ENCODE measurements around the gene STX3. TPM values are rescaled to one million over a fixed set of nuclear protein-coding genes. Genes with fewer than 3 reads are reported as not detected.

The STX3 gene
- total and polyA plus RNA-seq, 2 donors (not counting 3 experiments of a cell fraction or from before 2014, with no cell fraction given), result 40.3 to 49.7 TPM

GRCh38 chr11:59766542-59767224 is 11.5 kb downstream of the STX3 start:
- no peak overlapping the region for H3K4me3 ChIP-seq (replicated peaks in 1 of 3; ENCODE audit: insufficient read depth in 1 of 3, low read depth in 1 of 3, low read length in 3 of 3)
- no peak overlapping the region for H2AFZ ChIP-seq (ENCODE audit: low read depth, low read length)
- no peak for FAIRE-seq
- DNase-seq (ENCODE audit: low read depth, low spot score), result no peak
- intact Hi-C loops (cut with micrococcal nuclease) (no loop called here), dilution Hi-C loops (cut with MboI; ENCODE audit: extremely low pct_ligation_motif_present, low sequenced_read_pairs) (no loop called here)
- H4K20me1 ChIP-seq (replicated peaks; ENCODE audit: control insufficient read depth, extremely low read depth, insufficient read depth, low read length), result no peaks in the 10 kb centered on the region
- H3K9me1 ChIP-seq (replicated peaks; ENCODE audit: control insufficient read depth, extremely low read depth, insufficient read depth, low read length), result no peaks in the 10 kb centered on the region
- no TSS peak for BruUV-seq (replicated peaks)
- no peaks in the 10 kb centered on the region for H3K9me3 ChIP-seq (replicated peaks; ENCODE audit: control insufficient read depth, insufficient read depth, low read length)
- peaks cover 53% of the 10 kb centered on the region for H3K79me2 ChIP-seq (ENCODE audit: control insufficient read depth, insufficient read depth, low read length)
- no peak overlapping the region for H3K4me2 ChIP-seq (ENCODE audit: insufficient read depth, low read length)
- TF ChIP-seq POLR2A (IDR thresholded peaks at IDR 0.05; ENCODE audit: low read depth, low read length) (no peak), MAX (IDR thresholded peaks at IDR 0.05; ENCODE audit: insufficient read depth, insufficient read length) (no peak), MYC (IDR thresholded peaks at IDR 0.05; ENCODE audit: low read depth, low read length) (no peak), CTCF (IDR thresholded peaks at IDR 0.05; ENCODE audit: extremely low read depth in 1 of 2, insufficient read depth in 1 of 2, low read depth in 1 of 2, low read length in 2 of 2) (no peak), POLR2AphosphoS5 (IDR thresholded peaks at IDR 0.05; ENCODE audit: insufficient read depth, low read depth, low read length) (no peak), JUN (IDR thresholded peaks at IDR 0.05; ENCODE audit: borderline replicate concordance, insufficient read depth, insufficient read length, low read depth) (no peak), FOS (IDR thresholded peaks at IDR 0.05; ENCODE audit: borderline replicate concordance, insufficient read depth, low read length) (no peak), GATA2 (IDR thresholded peaks at IDR 0.05; ENCODE audit: insufficient read depth, insufficient read length, low read depth, low read length) (no peak), EZH2 (IDR thresholded peaks at IDR 0.05; ENCODE audit: borderline replicate concordance, low read depth, low read length, severe bottlenecking) (no peak)
- no peak overlapping the region for H3K9ac ChIP-seq (replicated peaks; ENCODE audit: extremely low read depth, insufficient read depth, low read length)
- H3K36me3 ChIP-seq (ENCODE audit: control insufficient read depth in 2 of 2, extremely low read depth in 1 of 2, insufficient read depth in 2 of 2, low read length in 2 of 2), result peaks cover 0 to 9% of the 10 kb centered on the region in 2 experiments
- peaks cover 4% of the 10 kb centered on the region for H3K4me1 ChIP-seq (ENCODE audit: control insufficient read depth, extremely low read depth, insufficient read depth, low read length)
- CTCF ChIA-PET, result interaction anchor here (1.2 to 3.9 kb wide), 3 partner anchors 10 to 35 kb away, joined by 4 to 15 read pairs (median 12); partner anchors contain the start of gene STX3
- H3K27me3 ChIP-seq (ENCODE audit: control insufficient read depth in 2 of 2, insufficient read depth in 2 of 2, low read length in 2 of 2), result no peaks in the 10 kb centered on the region
- POLR2A ChIA-PET, result no interaction called here
- no peak overlapping the region for H3K27ac ChIP-seq (ENCODE audit: insufficient read depth, low read depth, low read length)
